SK-N-SH treated with all-trans-retinoic acid at 6 μM for 48 hours (cell line): Measurements from ENCODE around the gene UPK3A.
"Not testable (repeated sequence)": the region's sequence is repeated elsewhere in the genome, so short reads cannot be mapped to it uniquely, and the experiment has no call there.

Experiments
- ATAC-seq: fragments of 200-7000 bp; cut with Tn5 transposase; 3 replicates; pipeline ENCODE4 v1.9.1; 2020; ENCODE audit warnings: mild to moderate bottlenecking, moderate library complexity
- ARNTL ChIP-seq: fragments of 450-650 bp; formaldehyde crosslinking; IDR thresholded peaks from 2 replicates; pipeline ENCODE4 v1.5.0; 2020; ENCODE audit warnings: low read depth, mild to moderate bottlenecking, moderate library complexity, borderline replicate concordance
- BACH2 ChIP-seq: fragments of 250-450 bp; sonication (Bioruptor Pico); IDR thresholded peaks from 2 replicates; pipeline ENCODE4 v1.9.0; 2021; ENCODE audit warnings: mild to moderate bottlenecking, borderline replicate concordance
- CREB5 ChIP-seq: fragments of 250-450 bp; sonication (Bioruptor Pico); IDR thresholded peaks from 2 replicates; pipeline ENCODE4 v1.5.1; 2020; ENCODE audit warnings: low read depth, mild to moderate bottlenecking, moderate library complexity
- CSRNP3 ChIP-seq: fragments of 250-450 bp; sonication (Bioruptor Pico); IDR thresholded peaks from 2 replicates; pipeline ENCODE4 v1.5.1; 2021; ENCODE audit warnings: mild to moderate bottlenecking, moderate library complexity
- GLIS3 ChIP-seq: fragments of 250-450 bp; sonication (Bioruptor Pico); IDR thresholded peaks from 2 replicates; pipeline ENCODE4 v1.5.0; 2020; ENCODE audit warnings: mild to moderate bottlenecking, moderate library complexity
- ISL1 ChIP-seq: fragments of 250-450 bp; sonication (Bioruptor Pico); IDR thresholded peaks from 2 replicates; pipeline ENCODE4 v2.1.2; 2022; ENCODE audit warnings: mild to moderate bottlenecking, moderate library complexity
- OSR1 ChIP-seq: fragments of 250-450 bp; sonication (Bioruptor Pico); IDR thresholded peaks from 2 replicates; pipeline ENCODE4 v1.8.0; 2022; ENCODE audit warnings: moderate library complexity, mild to moderate bottlenecking, inconsistent platforms
- PATZ1 ChIP-seq: fragments of 250-450 bp; sonication (Bioruptor Pico); IDR thresholded peaks from 2 replicates; pipeline ENCODE4 v1.8.0; 2020; ENCODE audit warnings: mild to moderate bottlenecking, moderate library complexity, borderline replicate concordance
- POU6F1 ChIP-seq: fragments of 250-450 bp; sonication (Bioruptor Pico); IDR thresholded peaks from 2 replicates; pipeline ENCODE4 v1.8.0; 2021; ENCODE audit warnings: low read depth, mild to moderate bottlenecking, moderate library complexity, borderline replicate concordance
- PPARA ChIP-seq: fragments of 250-450 bp; sonication (Bioruptor Pico); IDR thresholded peaks from 2 replicates; pipeline ENCODE4 v1.5.0; 2020; ENCODE audit warnings: mild to moderate bottlenecking, borderline replicate concordance
- RARB ChIP-seq: fragments of 250-450 bp; sonication (Bioruptor Pico); IDR thresholded peaks from 2 replicates; pipeline ENCODE4 v1.8.0; 2021; ENCODE audit warnings: mild to moderate bottlenecking, moderate library complexity
- SNAI2 ChIP-seq: fragments of 250-450 bp; sonication (Bioruptor Pico); IDR thresholded peaks from 2 replicates; pipeline ENCODE4 v1.5.0; 2020; ENCODE audit warnings: mild to moderate bottlenecking, moderate library complexity
- TCF4 ChIP-seq: fragments of 250-450 bp; sonication (Bioruptor Pico); IDR thresholded peaks from 2 replicates; pipeline ENCODE4 v1.8.0; 2021; ENCODE audit warnings: mild to moderate bottlenecking, moderate library complexity, borderline replicate concordance
- TOX ChIP-seq: fragments of 250-450 bp; sonication (Bioruptor Pico); IDR thresholded peaks from 2 replicates; pipeline ENCODE4 v1.8.0; 2021; ENCODE audit warnings: mild to moderate bottlenecking, moderate library complexity, borderline replicate concordance
- TSHZ2 ChIP-seq: fragments of 250-450 bp; sonication (Bioruptor Pico); IDR thresholded peaks from 2 replicates; pipeline ENCODE4 v1.5.0; 2020; ENCODE audit warnings: mild to moderate bottlenecking, moderate library complexity
- ZC3H10 ChIP-seq: fragments of 250-450 bp; sonication (Bioruptor Pico); IDR thresholded peaks from 2 replicates; pipeline ENCODE4 v1.5.1; 2021; ENCODE audit warnings: mild to moderate bottlenecking, moderate library complexity
- ZFP3 ChIP-seq: fragments of 250-450 bp; sonication (Bioruptor Pico); IDR thresholded peaks from 2 replicates; pipeline ENCODE4 v1.5.0; 2020; ENCODE audit warnings: mild to moderate bottlenecking, moderate library complexity
- ZFP30 ChIP-seq: fragments of 450-650 bp; formaldehyde crosslinking; IDR thresholded peaks from 2 replicates; pipeline ENCODE4 v1.5.0; 2022; ENCODE audit warnings: mild to moderate bottlenecking, moderate library complexity
- ZNF565 ChIP-seq: fragments of 450-650 bp; formaldehyde crosslinking; conservative IDR thresholded peaks from 2 replicates; pipeline ENCODE4 v1.5.0; 2020; ENCODE audit warnings: low read depth, mild to moderate bottlenecking, moderate library complexity
- ZNF70 ChIP-seq: fragments of 450-650 bp; formaldehyde crosslinking; IDR thresholded peaks from 2 replicates; pipeline ENCODE4 v1.5.0; 2020; ENCODE audit warnings: mild to moderate bottlenecking, moderate library complexity
- ZNF8 ChIP-seq: fragments of 450-650 bp; formaldehyde crosslinking; IDR thresholded peaks from 2 replicates; pipeline ENCODE4 v1.5.0; 2020; ENCODE audit warnings: mild to moderate bottlenecking, moderate library complexity

The UPK3A gene

GRCh38 chr22:45254388-45254787 lies 30.4 kb upstream of the UPK3A start:
- ATAC-seq: no peak
- TF ChIP-seq POU6F1 (no peak), TSHZ2 (CRISPR knock-in tag) (no peak), ZFP30 (no peak), TOX (no peak), CSRNP3 (CRISPR knock-in tag) (no peak), PPARA (no peak), SNAI2 (CRISPR knock-in tag) (no peak), OSR1 (CRISPR knock-in tag) (no peak), ZNF8 (no peak), RARB (CRISPR knock-in tag) (no peak), BACH2 (CRISPR knock-in tag) (no peak), ZNF70 (CRISPR knock-in tag) (no peak), TCF4 (no peak), PATZ1 (CRISPR knock-in tag) (no peak), ZNF565 (no peak), ZFP3 (CRISPR knock-in tag) (no peak), ZC3H10 (CRISPR knock-in tag) (no peak), ARNTL (no peak), ISL1 (CRISPR knock-in tag) (no peak)
- TF ChIP-seq, all 23 proteins: peak for 0

GRCh38 chr22:45254789-45255278 lies 29.9 kb upstream of the UPK3A start:
- ATAC-seq: no peak
- TF ChIP-seq TSHZ2 (CRISPR knock-in tag) (no peak), CREB5 (CRISPR knock-in tag) (no peak), ZNF565 (no peak), TOX (no peak), RARB (CRISPR knock-in tag) (no peak), GLIS3 (CRISPR knock-in tag) (no peak), ISL1 (CRISPR knock-in tag) (no peak), BACH2 (CRISPR knock-in tag) (no peak), ZFP30 (no peak)

- ATAC-seq: not testable (repeated sequence)
Measured at GRCh38 chr22:45257941-45258340, 26.8 kb upstream of the UPK3A start.
